ENCODE results near the gene RNF224. TPM values are rescaled to one million over a fixed set of nuclear protein-coding genes. Genes with fewer than 3 reads are reported as not detected.

Gene RNF224
- total RNA-seq, 1 donor from 2014 or later, result 0.39 TPM

- Mint-ChIP-seq H3K4me1 (ENCODE audit: low read depth, unreplicated experiment) (peaks cover 2% of the 10 kb centered on the region), H3K27me3 (ENCODE audit: unreplicated experiment) (peaks cover 2% of the 10 kb centered on the region), H3K36me3 (ENCODE audit: unreplicated experiment) (no peaks in the 10 kb centered on the region), H3K4me3 (ENCODE audit: unreplicated experiment) (no peak within 1 kb of the TSS), H3K9me3 (ENCODE audit: unreplicated experiment) (no peaks in the 10 kb centered on the region), H3K27ac (ENCODE audit: unreplicated experiment) (no peak within 1 kb of the TSS)
- TF ChIP-seq, protein P1, sequence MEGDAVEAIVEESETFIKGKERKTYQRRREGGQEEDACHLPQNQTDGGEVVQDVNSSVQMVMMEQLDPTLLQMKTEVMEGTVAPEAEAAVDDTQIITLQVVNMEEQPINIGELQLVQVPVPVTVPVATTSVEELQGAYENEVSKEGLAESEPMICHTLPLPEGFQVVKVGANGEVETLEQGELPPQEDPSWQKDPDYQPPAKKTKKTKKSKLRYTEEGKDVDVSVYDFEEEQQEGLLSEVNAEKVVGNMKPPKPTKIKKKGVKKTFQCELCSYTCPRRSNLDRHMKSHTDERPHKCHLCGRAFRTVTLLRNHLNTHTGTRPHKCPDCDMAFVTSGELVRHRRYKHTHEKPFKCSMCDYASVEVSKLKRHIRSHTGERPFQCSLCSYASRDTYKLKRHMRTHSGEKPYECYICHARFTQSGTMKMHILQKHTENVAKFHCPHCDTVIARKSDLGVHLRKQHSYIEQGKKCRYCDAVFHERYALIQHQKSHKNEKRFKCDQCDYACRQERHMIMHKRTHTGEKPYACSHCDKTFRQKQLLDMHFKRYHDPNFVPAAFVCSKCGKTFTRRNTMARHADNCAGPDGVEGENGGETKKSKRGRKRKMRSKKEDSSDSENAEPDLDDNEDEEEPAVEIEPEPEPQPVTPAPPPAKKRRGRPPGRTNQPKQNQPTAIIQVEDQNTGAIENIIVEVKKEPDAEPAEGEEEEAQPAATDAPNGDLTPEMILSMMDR (IDR thresholded peaks at IDR 0.05; ENCODE audit: partially characterized antibody, unreplicated experiment), result no peak
- no peak for DNase-seq
Measured at GRCh38 chr9:137230705-137231371, 3.5 kb downstream of the RNF224 start, which contains the start of gene SLC34A3. TSS of gene SLC34A3 (plus strand) at chr9:137230901. CDS start at chr9:137231703, 802 bp downstream.

- H3K4me1 Mint-ChIP-seq (ENCODE audit: low read depth, unreplicated experiment), result peaks cover 2% of the 10 kb centered on the region
- H3K27ac Mint-ChIP-seq (ENCODE audit: unreplicated experiment), result no peak overlapping the region
- no peaks in the 10 kb centered on the region for H3K36me3 Mint-ChIP-seq (ENCODE audit: unreplicated experiment)
- TF ChIP-seq, protein P1 (IDR thresholded peaks at IDR 0.05; ENCODE audit: partially characterized antibody, unreplicated experiment), result no peak
- no peak overlapping the region for H3K4me3 Mint-ChIP-seq (ENCODE audit: unreplicated experiment)
- no peaks in the 10 kb centered on the region for H3K9me3 Mint-ChIP-seq (ENCODE audit: unreplicated experiment)
- DNase-seq, result no peak
- no peaks in the 10 kb centered on the region for H3K27me3 Mint-ChIP-seq (ENCODE audit: unreplicated experiment)
Measured at GRCh38 chr9:137231372-137232039, 4.2 kb downstream of the RNF224 start.

- no peaks in the 10 kb centered on the region for H3K36me3 Mint-ChIP-seq (ENCODE audit: unreplicated experiment)
- H3K9me3 Mint-ChIP-seq (ENCODE audit: unreplicated experiment), result no peaks in the 10 kb centered on the region
- no peak overlapping the region for H3K4me3 Mint-ChIP-seq (ENCODE audit: unreplicated experiment)
- H3K4me1 Mint-ChIP-seq (ENCODE audit: low read depth, unreplicated experiment), result peaks cover 2% of the 10 kb centered on the region
- H3K27me3 Mint-ChIP-seq (ENCODE audit: unreplicated experiment), result no peaks in the 10 kb centered on the region
- TF ChIP-seq, protein P1 (IDR thresholded peaks at IDR 0.05; ENCODE audit: partially characterized antibody, unreplicated experiment), result no peak
- no peak for DNase-seq
- no peak overlapping the region for H3K27ac Mint-ChIP-seq (ENCODE audit: unreplicated experiment)
Measured at GRCh38 chr9:137232101-137232500, 4.8 kb downstream of the RNF224 start.

GRCh38 chr9:137232510-137232909, 5.2 kb downstream of the RNF224 start:
- no peak overlapping the region for H3K4me3 Mint-ChIP-seq (ENCODE audit: unreplicated experiment)
- H3K27me3 Mint-ChIP-seq (ENCODE audit: unreplicated experiment), result no peaks in the 10 kb centered on the region
- no peaks in the 10 kb centered on the region for H3K9me3 Mint-ChIP-seq (ENCODE audit: unreplicated experiment)
- peaks cover 1% of the 10 kb centered on the region for H3K4me1 Mint-ChIP-seq (ENCODE audit: low read depth, unreplicated experiment)
- no peaks in the 10 kb centered on the region for H3K36me3 Mint-ChIP-seq (ENCODE audit: unreplicated experiment)
- no peak overlapping the region for H3K27ac Mint-ChIP-seq (ENCODE audit: unreplicated experiment)
- no peak for DNase-seq
- TF ChIP-seq, protein P1 (IDR thresholded peaks at IDR 0.05; ENCODE audit: partially characterized antibody, unreplicated experiment), result no peak
